ENCODE results near the gene DEF6.

GRCh38 chr6:35351422-35351821, 53.8 kb downstream of the DEF6 start:
- no peak for TF ChIP-seq CTCF (IDR thresholded peaks at IDR 0.05)
- no peak for TF ChIP-seq POLR2A (IDR thresholded peaks at IDR 0.05; ENCODE audit: low read depth)

Measured in esophagus muscularis mucosa (tissue), 3 donors.